Daoy (cell line): Measurements from ENCODE around the gene GIPR. TPM values are rescaled to one million over a fixed set of nuclear protein-coding genes. Genes with fewer than 3 reads are reported as not detected.
"Not testable (repeated sequence)": the region's sequence is repeated elsewhere in the genome, so short reads cannot be mapped to it uniquely, and the experiment has no call there.

ENCODE experiments used
- DNase-seq: peaks from one replicate; pipeline ENCODE4 v3.0.0-alpha.2; 2015; ENCODE audit warnings: low read depth
- total RNA-seq: library from RNA; depleted of rRNA; stranded (reverse); fragments of >200 nt; shearing (Covaris generic); gene quantifications from 2 replicates; pipeline ENCODE4 v1.2.3, GENCODE V29; 2014; rRNA removed

The GIPR gene, protein sequence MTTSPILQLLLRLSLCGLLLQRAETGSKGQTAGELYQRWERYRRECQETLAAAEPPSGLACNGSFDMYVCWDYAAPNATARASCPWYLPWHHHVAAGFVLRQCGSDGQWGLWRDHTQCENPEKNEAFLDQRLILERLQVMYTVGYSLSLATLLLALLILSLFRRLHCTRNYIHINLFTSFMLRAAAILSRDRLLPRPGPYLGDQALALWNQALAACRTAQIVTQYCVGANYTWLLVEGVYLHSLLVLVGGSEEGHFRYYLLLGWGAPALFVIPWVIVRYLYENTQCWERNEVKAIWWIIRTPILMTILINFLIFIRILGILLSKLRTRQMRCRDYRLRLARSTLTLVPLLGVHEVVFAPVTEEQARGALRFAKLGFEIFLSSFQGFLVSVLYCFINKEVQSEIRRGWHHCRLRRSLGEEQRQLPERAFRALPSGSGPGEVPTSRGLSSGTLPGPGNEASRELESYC
- not detected in 2 replicates for total RNA-seq

DNA sequence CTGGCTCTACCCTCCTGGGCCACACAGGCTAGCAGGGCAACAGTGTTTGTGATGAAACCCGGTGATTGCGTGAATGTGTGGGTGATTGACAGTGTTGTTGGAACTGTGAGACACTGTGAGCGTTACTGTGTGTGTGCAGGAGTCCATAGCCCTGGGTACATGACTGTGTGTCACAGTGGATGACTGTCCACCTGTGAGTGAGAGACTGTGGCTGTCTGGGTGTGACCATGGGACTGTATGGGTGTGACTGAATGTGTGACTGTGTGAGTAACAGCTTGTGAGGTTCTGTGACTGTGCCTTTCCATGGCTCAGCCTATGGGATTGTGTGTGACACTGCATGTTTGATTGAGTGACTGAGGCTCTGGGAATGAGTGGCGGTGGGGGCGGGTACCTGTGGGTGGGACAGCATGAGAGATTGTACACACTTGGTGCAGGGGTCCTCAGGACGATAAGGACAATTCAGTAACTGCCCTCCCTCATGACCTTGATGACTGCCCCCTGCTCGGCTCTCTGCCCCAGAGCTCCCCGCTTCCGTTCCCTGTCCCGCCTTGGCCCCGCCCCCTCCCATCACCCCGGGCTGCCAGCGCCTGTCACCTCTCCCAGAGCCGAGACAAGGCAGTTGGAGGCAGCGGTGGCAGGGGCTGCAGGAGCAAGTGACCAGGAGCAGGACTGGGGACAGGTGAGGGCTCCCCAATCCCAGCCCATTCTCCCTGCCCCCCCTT lies at the start of gene GIPR:
GIPR (plus strand) TSS at position 602 of the 722 bp plus-strand sequence. CDS start 1,300 bp downstream, outside the sequence.
- peak; percentile 59 for DNase-seq

DNA sequence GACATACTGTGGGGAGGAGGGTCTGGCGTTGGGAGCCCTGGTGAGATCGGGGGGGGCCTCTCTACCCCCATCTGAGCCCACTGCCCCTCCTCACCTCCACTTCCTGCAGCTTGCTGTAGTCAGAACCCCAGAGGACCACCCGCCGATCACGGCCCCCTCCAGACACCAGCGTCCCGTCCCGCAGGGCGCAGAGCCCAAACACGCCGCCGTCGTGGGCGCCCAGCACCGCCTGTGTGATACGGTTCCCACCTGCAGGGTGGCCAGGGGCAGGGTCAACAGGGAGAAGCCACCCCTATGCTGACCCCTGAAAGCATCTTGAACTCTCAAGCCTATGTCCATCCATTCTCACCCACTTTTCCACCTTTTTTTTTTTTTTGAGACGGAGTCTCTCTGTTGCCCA lies 46.6 kb upstream of the GIPR start:
- no peak for DNase-seq

DNA sequence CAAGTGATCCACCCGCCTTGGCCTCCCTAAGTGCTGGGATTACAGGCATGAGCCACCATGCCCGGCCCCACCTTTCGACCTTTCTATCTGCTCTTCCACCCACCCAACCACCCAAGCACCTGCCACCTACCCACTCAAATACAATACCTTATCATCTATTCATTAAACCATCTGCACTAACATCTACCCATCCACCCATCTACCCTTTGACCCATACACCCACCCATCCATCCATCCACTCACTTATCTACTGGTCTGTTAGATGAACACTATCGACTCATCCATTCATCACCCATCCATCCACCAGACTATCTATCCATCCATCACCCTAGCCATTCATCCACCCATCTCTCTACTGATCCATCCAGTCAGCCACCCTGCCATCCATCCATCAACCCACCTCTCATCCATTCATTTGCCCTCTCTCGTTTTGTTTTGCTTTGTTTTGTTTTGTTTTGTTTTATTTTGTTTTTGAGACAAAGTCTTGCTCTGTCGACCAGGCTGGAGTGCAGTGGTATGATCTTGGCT lies 46.0 kb upstream of the GIPR start:
- no peak for DNase-seq

DNA sequence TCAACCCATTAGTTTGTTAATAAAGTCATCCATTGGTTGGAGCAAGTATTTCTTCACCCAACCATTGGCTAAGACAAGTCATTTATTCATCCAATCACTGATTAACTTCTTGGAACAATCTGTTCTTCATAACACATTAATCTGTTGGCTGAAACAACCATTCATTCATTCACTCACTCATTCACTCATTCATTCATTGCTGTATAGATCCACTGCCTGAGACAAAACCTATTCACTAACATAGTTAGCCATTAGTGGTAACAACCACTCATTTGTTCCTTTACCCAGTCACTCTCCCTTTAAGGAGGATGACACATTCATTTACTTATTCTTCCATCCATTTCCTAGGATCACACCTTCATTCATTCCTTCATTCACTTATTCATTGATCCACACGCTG lies 44.0 kb upstream of the GIPR start:
- DNase-seq: no peak

DNA sequence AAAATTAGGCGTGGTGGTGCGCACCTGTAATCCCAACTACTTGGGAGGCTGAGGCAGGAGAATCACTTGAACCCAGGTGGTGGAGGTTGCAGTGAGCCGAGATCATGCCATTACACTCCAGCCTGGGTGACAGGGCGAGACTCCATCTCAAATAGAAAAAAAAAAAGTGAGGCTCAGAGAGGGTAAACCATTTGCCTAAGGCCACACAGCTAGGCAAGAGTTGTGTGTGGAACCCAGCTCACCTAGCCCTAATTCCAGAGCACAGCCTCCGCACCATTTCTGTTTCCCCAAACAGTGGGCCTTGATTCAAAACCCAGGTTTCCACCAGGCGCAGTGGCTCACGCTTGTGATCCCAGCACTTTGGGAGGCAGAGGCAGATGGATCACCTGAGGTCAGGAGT lies 39.8 kb upstream of the GIPR start:
- not testable (repeated sequence) for DNase-seq

DNA sequence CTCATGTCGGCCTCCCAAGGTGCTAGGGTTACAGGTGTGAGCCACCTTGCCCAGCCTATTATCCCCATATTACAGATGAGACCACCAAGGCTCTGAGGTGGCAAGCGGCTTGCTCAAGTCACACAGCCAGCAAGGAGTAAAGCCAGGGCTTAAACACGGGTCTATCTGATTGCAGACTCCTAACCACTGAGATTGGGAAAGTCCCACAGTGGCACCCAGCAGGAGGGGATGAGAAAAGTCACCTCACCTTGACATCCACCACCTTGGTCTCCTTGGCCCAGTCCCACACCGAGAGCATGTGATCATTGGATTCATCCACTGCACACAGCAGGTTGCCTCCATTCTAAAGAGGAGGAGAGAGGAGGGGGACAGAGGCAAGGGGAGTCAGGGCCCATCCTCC lies 38.3 kb upstream of the GIPR start:
- DNase-seq: no peak

DNA sequence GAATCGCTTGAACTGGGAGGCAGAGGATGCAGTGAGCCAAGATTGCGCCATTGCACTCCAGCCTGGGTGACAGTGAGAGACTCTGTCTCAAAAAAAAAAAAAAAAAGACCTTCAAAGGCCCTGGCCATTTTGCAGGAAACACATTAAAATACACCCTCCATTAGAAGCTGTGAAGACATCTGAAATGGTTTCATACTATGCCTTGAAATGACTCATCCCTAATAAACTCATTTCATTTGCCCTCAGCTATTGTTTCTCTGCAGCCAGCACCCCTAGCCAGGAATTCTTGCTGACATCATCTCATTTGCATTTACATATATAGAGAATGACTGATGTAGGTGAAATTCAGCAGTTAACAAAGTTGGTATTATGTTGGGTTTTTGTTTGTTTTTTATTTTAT lies 37.6 kb upstream of the GIPR start:
- peak; percentile 86 for DNase-seq

DNA sequence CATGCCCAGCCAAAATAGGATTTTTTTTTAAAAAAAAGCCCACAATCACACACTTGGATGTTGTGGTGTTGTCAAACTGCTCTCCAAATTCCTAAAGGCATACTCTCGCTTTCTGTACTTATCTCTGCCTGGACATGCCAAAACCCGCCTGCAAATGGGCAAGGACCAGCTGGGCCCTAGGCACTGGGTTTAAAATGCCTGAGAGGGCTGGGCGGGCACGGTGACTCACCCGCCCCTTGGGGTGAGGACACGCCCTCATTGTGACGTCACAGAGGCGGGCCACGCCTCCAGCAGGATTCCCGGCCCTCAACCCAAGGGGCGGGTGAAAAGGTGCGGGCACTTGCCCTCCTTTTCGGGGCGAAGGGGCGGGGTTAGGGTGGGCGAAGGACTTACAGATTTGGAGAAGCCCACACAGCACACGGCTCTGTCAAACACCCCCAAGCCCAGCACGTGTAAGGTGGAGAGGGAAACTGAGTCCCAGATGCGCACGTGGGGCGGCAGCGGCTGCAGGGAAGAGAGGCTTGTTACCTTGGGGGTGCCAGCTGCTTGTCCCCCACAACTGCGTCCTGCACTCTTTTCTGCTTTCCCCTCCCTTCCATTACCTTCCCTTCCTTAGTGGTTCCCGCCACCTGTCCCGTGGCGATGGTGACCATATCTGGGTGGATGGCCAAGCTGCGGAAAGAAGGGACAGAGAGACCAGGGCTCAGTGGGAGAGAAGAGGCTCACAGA lies 35.4 kb upstream of the GIPR start:
- DNase-seq: peak; percentile 94

DNA sequence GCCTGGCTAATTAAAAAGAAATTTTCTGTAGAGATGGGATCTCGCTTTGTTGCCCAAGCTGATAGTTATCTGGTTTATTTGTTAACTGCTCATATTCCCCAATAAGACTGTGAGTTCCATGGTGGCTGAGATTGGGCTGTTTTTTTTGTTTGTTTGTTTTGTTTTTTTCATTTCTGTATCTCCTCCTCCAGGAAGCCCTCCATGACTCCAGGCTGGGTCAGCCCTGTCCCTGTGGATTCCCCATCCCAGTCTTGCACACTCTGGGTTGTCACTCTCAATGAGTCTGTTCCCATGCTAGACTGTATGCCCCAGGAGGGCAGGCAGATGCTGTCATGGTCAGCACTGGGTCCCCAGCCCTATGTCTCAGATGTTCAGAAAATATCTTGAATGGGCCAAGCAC lies 31.7 kb upstream of the GIPR start:
- DNase-seq: no peak

DNA sequence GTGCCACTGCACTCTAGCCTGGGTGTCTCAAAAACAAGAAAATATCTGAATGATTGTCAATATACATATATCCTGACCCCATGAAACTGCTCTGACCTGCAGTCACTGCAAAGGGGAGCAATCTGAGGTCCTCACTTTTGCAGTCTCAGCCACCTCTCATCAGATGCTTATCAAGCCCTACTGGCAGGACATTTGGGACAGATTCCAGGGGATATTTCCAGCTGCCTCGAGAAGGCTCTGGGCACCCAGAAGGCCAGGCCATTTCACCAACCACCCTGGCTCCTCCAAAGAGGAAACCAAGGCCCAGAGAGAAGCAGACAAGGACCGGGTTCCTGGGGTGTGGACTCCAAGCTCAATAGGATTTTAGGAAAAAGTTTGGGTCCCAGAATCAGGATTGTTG lies 31.1 kb upstream of the GIPR start:
- DNase-seq: no peak

DNA sequence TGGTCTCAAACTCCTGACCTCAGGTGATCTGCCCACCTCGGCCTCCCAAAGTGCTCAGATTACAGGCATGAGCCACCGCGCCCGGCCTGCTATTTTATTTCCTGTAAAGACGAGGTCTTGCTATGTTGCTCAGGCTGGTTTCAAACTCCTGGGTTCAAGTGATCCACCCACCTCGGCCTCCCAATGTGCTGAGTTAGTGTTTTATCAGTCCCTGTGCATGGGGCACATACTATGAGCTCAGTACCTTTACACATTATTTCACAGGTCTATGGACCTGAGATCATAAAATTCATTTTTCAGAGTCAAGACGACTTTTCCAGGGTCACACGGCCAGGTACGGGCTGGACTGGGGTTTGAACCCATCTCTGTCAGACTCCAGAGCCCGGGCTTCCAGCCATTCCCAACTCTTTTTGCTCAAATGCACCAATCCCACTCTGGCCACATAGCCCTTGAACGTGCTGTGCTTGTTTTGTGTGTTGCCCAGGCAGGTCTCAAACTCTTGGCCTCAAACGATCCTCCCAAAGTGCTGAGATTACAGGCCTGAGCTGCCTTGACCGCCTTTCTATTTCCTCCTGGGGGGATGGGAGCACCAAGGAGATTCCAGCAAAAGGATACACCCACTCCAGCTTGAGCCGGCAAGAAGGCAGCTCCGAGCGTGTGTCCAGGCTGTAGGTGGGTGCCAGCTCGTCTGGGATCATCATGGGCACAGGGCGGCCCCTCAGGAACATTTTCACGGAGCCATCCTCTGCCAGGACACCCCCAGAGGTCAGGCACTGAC lies 29.9 kb upstream of the GIPR start:
- peak; percentile 47 for DNase-seq

DNA sequence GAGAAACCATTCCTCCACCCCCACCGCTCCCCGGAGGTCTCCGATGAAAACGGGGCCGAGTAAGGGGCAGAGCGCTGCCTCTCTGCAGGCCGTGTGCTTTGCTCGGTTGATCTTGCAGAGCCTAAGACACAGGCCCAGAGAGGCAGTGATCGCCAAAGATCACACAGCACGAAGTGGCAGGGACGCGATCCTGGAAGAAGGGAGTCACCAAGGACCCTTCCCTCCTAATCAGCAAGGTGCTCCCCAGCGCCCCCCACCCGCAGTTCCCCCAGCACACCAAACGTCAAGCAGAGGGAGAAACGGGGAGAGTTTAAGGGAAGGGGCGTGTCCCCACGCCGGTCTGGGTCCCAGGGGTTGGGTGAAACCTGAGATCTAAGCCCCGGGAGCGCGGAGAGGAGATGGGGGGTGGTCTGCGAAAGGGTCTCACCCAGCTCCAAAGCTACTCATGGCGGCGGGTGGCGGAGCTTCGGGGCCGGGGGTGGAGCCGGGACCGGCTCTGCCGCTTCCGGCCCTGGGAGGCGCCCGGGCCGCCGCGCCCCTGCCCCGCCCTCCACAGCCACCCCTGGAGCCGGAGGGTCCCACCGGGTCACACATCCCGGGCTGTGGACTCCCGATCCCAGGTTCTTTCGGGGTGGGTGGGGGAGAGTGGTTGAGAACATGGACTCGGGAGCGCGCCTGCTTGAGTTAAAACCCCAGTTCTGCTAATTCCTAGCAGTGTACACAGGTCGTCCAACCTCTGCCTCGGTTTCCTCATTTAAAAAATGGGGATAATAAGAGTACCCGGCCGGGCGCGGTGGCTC lies 28.9 kb upstream of the GIPR start, which contains the start of gene EML2:
EML2 (minus strand) TSS at position 468 of the 800 bp plus-strand sequence; CDS start at position 447, 21 bp downstream.
- peak; percentile 66 for DNase-seq

DNA sequence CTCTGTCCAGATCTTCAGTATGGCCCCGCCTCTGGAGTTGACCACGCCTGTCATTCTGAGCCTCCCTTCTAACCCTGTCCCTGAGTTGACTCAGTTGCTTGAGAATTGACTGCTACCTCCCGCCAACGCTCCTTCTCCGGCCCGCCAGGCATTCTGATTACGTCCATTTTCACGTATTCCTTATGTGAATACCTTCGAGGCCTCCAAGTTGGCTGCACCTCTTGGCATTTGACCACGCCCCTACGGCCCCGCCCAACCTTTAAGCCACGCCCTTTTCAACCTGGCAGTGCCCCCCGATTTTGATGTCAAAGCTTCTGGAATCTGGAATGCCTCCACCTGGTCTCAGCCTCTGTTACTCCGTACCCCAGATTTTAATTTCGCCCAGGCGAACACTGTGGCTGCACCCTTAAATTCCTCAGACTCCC lies 27.2 kb upstream of the GIPR start:
- DNase-seq: no peak

DNA sequence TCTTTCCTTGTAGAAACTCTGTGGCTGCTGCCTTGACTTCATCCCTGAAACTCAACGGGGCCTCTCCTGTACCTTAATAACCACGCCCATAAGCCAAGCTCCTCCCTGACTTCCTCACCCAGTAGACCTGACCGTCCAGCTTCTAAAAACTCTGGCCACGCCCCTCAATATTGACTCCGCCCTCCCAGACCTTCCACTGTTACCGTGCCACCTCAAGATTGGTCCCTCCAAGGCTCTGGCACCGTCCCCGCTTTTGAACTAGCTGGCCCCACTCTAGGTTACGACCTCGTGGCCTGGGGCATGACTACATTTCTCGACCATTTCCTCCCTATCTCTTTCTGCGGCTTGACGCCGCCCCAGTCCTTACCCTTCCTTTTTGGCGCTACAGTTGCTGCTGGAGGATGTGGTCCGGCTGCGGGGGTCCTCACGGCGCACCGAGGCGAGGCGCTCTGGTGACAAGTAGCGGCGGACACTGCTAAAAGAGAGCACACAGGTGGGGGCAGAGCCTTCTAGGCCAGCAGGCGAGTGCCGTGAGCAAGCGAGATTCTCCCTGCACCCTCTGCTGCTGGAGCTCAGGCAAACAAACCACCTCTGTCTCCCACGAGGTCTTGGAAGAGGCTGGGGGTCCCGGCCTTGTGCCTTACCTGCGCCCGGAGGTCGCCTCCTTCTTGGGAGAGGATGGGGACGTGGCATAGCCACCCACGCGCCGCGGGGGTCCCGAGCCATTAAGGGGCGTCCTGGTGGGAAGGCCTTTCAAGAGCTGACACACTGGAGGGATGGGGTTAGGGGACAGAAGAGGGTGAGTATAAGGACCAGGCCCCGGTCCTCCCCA lies 26.5 kb upstream of the GIPR start:
- peak; percentile 95 for DNase-seq

DNA sequence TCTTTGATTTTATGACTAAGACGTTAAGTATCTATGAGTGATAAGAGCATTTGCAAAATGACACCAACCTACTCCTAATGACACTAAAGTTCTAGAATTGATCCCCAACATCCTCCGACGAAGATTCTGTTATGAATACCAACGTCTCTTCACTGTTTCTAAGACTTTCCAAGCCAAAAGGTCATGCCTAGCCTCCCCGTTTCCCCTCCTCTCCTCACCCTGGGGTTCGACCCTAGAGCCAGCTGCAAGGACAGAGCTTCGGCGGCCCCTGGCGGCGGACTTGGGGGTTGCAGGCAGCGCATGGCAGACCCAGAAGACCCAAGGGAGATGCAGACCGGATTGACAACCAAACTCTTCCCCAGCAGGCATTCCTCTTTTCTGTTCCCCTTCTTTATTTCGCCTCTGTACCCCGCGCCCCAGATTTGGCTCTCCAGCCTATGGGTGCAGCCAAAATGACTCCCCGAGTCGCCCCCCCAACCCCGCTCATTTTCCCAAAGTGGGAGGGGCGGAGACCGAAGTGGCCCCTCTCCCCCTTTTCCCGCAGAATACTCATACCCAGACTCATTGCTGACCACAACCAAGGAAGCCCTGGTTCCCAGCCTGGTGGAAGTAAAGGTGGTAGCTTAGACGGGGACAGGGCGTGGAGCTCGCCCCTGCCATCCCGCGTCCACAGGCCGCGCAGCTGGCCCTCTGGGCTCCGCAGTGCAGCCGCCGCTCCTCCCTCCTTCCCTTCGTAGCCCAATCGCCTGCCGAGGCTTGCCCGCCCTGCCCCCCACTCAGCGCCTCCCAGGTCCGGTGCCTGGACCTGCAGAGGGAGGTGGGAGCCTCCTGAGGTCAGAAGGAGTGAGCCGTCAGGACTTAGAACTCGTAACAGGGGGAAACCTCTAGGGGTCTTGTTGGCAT lies 24.7 kb upstream of the GIPR start:
- DNase-seq: peak; percentile 91

DNA sequence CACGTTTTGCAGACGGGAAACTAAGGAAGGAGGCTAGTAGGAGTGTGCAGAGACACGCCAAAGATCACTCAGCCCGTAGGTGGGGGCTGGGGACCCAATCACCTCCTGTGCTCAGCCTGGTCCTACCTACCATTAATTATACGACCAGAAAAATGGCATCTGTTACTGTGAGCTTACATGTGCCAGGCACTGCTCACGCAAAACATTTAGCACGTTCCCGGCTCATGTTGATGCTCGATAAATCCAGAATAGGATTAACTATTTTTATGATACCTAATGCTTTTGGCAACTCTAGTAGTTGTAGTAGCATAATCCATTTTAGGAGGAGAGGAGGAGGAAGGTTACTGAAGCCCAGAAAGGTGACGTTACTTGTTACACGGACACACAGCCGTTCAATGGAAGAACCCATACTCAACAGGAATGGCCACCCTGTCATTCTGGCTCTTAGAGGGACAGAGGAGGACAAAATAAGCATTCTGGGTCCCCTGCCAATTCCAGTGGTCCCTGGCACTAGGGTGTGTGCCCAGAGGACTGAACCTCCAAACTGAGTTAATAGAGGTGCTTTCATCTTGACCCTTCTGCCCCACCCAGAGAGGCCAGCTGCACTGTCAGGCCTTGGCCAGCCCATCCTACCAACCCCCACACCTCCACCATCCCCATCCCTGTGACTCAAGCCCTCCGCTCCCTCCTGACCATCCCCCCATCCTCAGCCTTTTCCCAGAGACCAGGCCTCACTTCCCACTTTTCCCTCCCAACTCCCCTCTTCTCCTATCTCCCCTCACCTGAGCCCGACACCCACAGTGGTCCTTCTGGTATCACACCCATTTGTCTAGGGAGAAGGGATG lies 23.9 kb upstream of the GIPR start:
- no peak for DNase-seq

DNA sequence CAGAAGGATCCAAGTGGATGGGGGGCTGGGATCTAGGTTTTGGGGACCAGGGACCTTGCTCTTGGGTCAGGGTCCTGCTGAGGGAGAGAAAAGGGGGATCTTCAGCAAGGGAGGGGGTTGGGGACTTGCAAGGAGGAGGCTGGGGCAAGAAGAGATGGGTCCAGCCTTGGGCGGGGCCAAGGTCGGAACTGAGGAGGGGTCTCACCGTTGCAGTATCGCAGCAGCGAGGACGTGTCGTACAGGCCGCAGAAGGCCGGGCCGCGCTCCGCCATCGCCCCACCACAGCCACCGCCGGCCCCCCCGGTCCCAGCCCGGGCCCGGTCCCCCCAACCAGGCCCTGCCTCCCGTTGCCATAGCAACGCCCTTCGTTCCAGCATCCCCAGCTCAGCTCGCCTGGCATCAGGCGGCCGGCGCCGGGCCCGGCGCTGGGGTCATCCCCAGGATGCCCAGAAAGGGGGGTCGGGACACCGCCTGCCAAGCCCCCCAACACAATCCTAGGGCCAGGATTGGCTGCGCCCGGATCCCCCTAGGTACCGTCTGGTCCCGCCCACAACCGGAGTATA lies 22.9 kb upstream of the GIPR start:
- no peak for DNase-seq
